Measurements from ENCODE around the gene PARD3. TPM values are rescaled to one million over a fixed set of nuclear protein-coding genes. Genes with fewer than 3 reads are reported as not detected.

Gene PARD3
- total RNA-seq, 1 donor from 2014 or later, result 35.4 TPM

GRCh38 chr10:34551295-34551694 lies 263.8 kb downstream of the PARD3 start:
- no peak for DNase-seq (ENCODE audit: low read depth)
- H3K4me3 ChIP-seq (ENCODE audit: insufficient read depth, low read depth, low read length), result no peak overlapping the region

GRCh38 chr10:34549953-34550352 lies 265.1 kb downstream of the PARD3 start:
- Histone ChIP-seq H3K36me3 (ENCODE audit: insufficient read depth, low read length) (no peaks in the 10 kb centered on the region), H3K4me3 (ENCODE audit: insufficient read depth, low read depth, low read length) (no peak overlapping the region), H3K27ac (ENCODE audit: low read depth, low read length) (no peak overlapping the region), H3K4me2 (ENCODE audit: low read length) (no peak overlapping the region), H3K4me1 (ENCODE audit: insufficient read depth, low read length) (no peaks in the 10 kb centered on the region), H3K79me2 (ENCODE audit: insufficient read depth, low read length) (no peaks in the 10 kb centered on the region), H3K9me3 (ENCODE audit: insufficient read depth, low read depth, low read length) (no peaks in the 10 kb centered on the region), H3K9ac (ENCODE audit: low read length) (no peak overlapping the region), H3K27me3 (ENCODE audit: insufficient read depth, low read length) (no peaks in the 10 kb centered on the region), H4K20me1 (ENCODE audit: insufficient read depth, low read length) (peaks cover 7% of the 10 kb centered on the region), H2AFZ (ENCODE audit: low read depth, low read length) (no peak overlapping the region)
- TF ChIP-seq EZH2 (IDR thresholded peaks at IDR 0.05; ENCODE audit: insufficient read depth, low read length), result no peak
- no peak for TF ChIP-seq CTCF (IDR thresholded peaks at IDR 0.05; ENCODE audit: insufficient read depth, low read depth, low read length)
- Mint-ChIP-seq H3K27ac (ENCODE audit: unreplicated experiment) (no peak overlapping the region), H3K27me3 (ENCODE audit: low read depth, unreplicated experiment) (no peaks in the 10 kb centered on the region), H3K4me3 (ENCODE audit: unreplicated experiment) (no peak overlapping the region), H3K36me3 (ENCODE audit: low read depth, unreplicated experiment) (peaks cover 2% of the 10 kb centered on the region), H3K4me1 (ENCODE audit: low read depth, unreplicated experiment) (peaks cover 12% of the 10 kb centered on the region), H3K9me3 (ENCODE audit: unreplicated experiment) (no peaks in the 10 kb centered on the region)
- DNase-seq (ENCODE audit: low read depth) (no peak), FAIRE-seq (no peak)

More at GRCh38 chr10:34551295-34551694, 263.8 kb downstream of the PARD3 start:
- H4K20me1 ChIP-seq (ENCODE audit: insufficient read depth, low read length), result peaks cover 7% of the 10 kb centered on the region
- H3K79me2 ChIP-seq (ENCODE audit: insufficient read depth, low read length), result no peaks in the 10 kb centered on the region
- no peak overlapping the region for H3K9ac ChIP-seq (ENCODE audit: low read length)
- no peaks in the 10 kb centered on the region for H3K4me1 ChIP-seq (ENCODE audit: insufficient read depth, low read length)
- H3K36me3 ChIP-seq (ENCODE audit: insufficient read depth, low read length), result no peaks in the 10 kb centered on the region
- no peak overlapping the region for H3K27ac Mint-ChIP-seq (ENCODE audit: unreplicated experiment)
- no peak overlapping the region for H3K4me3 Mint-ChIP-seq (ENCODE audit: unreplicated experiment)
- no peaks in the 10 kb centered on the region for H3K27me3 ChIP-seq (ENCODE audit: insufficient read depth, low read length)
- no peaks in the 10 kb centered on the region for H3K27me3 Mint-ChIP-seq (ENCODE audit: low read depth, unreplicated experiment)
- no peaks in the 10 kb centered on the region for H3K9me3 Mint-ChIP-seq (ENCODE audit: unreplicated experiment)
- no peak overlapping the region for H3K27ac ChIP-seq (ENCODE audit: low read depth, low read length)
- H3K36me3 Mint-ChIP-seq (ENCODE audit: low read depth, unreplicated experiment), result peaks cover 2% of the 10 kb centered on the region
- peaks cover 19% of the 10 kb centered on the region for H3K4me1 Mint-ChIP-seq (ENCODE audit: low read depth, unreplicated experiment)
- no peak overlapping the region for H3K4me2 ChIP-seq (ENCODE audit: low read length)
- no peaks in the 10 kb centered on the region for H3K9me3 ChIP-seq (ENCODE audit: insufficient read depth, low read depth, low read length)
- no peak overlapping the region for H2AFZ ChIP-seq (ENCODE audit: low read depth, low read length)
- no peak for FAIRE-seq
- no peak for TF ChIP-seq EZH2 (IDR thresholded peaks at IDR 0.05; ENCODE audit: insufficient read depth, low read length)
- no peak for TF ChIP-seq CTCF (IDR thresholded peaks at IDR 0.05; ENCODE audit: insufficient read depth, low read depth, low read length)

GRCh38 chr10:34549001-34549400 lies 266.1 kb downstream of the PARD3 start:
- Mint-ChIP-seq H3K36me3 (ENCODE audit: low read depth, unreplicated experiment) (peaks cover 2% of the 10 kb centered on the region), H3K4me1 (ENCODE audit: low read depth, unreplicated experiment) (peaks cover 12% of the 10 kb centered on the region), H3K4me3 (ENCODE audit: unreplicated experiment) (no peak overlapping the region), H3K27ac (ENCODE audit: unreplicated experiment) (peak overlapping the region; percentile 47), H3K9me3 (ENCODE audit: unreplicated experiment) (no peaks in the 10 kb centered on the region), H3K27me3 (ENCODE audit: low read depth, unreplicated experiment) (no peaks in the 10 kb centered on the region)
- DNase-seq (ENCODE audit: low read depth), result no peak
- no peaks in the 10 kb centered on the region for H3K9me3 ChIP-seq (ENCODE audit: insufficient read depth, low read depth, low read length)
- H3K27ac ChIP-seq (ENCODE audit: low read depth, low read length), result no peak overlapping the region
- TF ChIP-seq CTCF (IDR thresholded peaks at IDR 0.05; ENCODE audit: insufficient read depth, low read depth, low read length) (no peak), EZH2 (IDR thresholded peaks at IDR 0.05; ENCODE audit: insufficient read depth, low read length) (no peak)
- no peak overlapping the region for H3K4me2 ChIP-seq (ENCODE audit: low read length)
- H3K9ac ChIP-seq (ENCODE audit: low read length), result no peak overlapping the region
- H3K4me1 ChIP-seq (ENCODE audit: insufficient read depth, low read length), result no peaks in the 10 kb centered on the region
- H3K4me3 ChIP-seq (ENCODE audit: insufficient read depth, low read depth, low read length), result no peak overlapping the region
- H3K79me2 ChIP-seq (ENCODE audit: insufficient read depth, low read length), result no peaks in the 10 kb centered on the region
- no peak overlapping the region for H2AFZ ChIP-seq (ENCODE audit: low read depth, low read length)
- FAIRE-seq, result no peak
- no peaks in the 10 kb centered on the region for H3K27me3 ChIP-seq (ENCODE audit: insufficient read depth, low read length)
- peaks cover 7% of the 10 kb centered on the region for H4K20me1 ChIP-seq (ENCODE audit: insufficient read depth, low read length)
- H3K36me3 ChIP-seq (ENCODE audit: insufficient read depth, low read length), result no peaks in the 10 kb centered on the region

Measured in astrocyte (in vitro differentiated cells and primary cell).